Stimulated activated CD4-positive, alpha-beta T cell treated with anti-CD3 and anti-CD28 coated beads, Interleukin-12 subunit alpha, Interleukin-12 subunit beta, amount 100 ng/mL, for 24 hours (primary cell): Measurements from ENCODE around the gene HAGHL.

Experiments
- DNase-seq, 2 experiments: peaks; one replicate each; pipeline ENCODE4 v3.0.0-alpha.2; 2020; ENCODE audit warnings: low read depth in 2 of 2

The HAGHL gene

GRCh38 chr16:726438-727290 lies at the start of gene HAGHL, which contains the start of gene CCDC78:
TSS of gene HAGHL (plus strand) at chr16:727106. CDS start at chr16:727510, 404 bp downstream.
TSS of gene CCDC78 (minus strand) at chr16:726443. CDS start at chr16:726367, 76 bp downstream.
- DNase-seq: peak in 1 of 2 experiments; percentile 59

- DNase-seq: no peak
Measured at GRCh38 chr16:677316-678190, 49.4 kb upstream of the HAGHL start.

GRCh38 chr16:678209-678857 lies 48.6 kb upstream of the HAGHL start:
- DNase-seq: no peak

- DNase-seq: no peak
Measured at GRCh38 chr16:678858-679813, 47.8 kb upstream of the HAGHL start.

- DNase-seq: peak; percentile 82 to 90
Measured at GRCh38 chr16:679814-680624, 46.9 kb upstream of the HAGHL start, which contains the start of gene STUB1. TSS of gene STUB1 (plus strand) at chr16:680410. CDS start at chr16:680526, 116 bp downstream.

GRCh38 chr16:680625-680945 lies 46.3 kb upstream of the HAGHL start:
- no peak for DNase-seq

GRCh38 chr16:680967-681745 lies 45.8 kb upstream of the HAGHL start:
- DNase-seq: no peak

- no peak for DNase-seq
Measured at GRCh38 chr16:681746-682427, 45.0 kb upstream of the HAGHL start.

- no peak for DNase-seq
Measured at GRCh38 chr16:682493-683395, 44.2 kb upstream of the HAGHL start.

GRCh38 chr16:683396-684070 lies 43.4 kb upstream of the HAGHL start:
- no peak for DNase-seq

GRCh38 chr16:684071-684794 lies 42.7 kb upstream of the HAGHL start, which contains the start of gene JMJD8:
TSS of gene JMJD8 (minus strand) at chr16:684334. CDS start at chr16:684319, 15 bp downstream.
- peak; percentile 97 for DNase-seq

GRCh38 chr16:684961-685696 lies 41.8 kb upstream of the HAGHL start:
- DNase-seq: no peak

GRCh38 chr16:685967-686366 lies 40.9 kb upstream of the HAGHL start:
- no peak for DNase-seq

GRCh38 chr16:686459-687260 lies 40.2 kb upstream of the HAGHL start:
- no peak for DNase-seq

GRCh38 chr16:687499-687898 lies 39.4 kb upstream of the HAGHL start:
- DNase-seq: no peak
